ENCODE results near the gene MADD. TPM values are rescaled to one million over a fixed set of nuclear protein-coding genes. Genes with fewer than 3 reads are reported as not detected.
A peak's percentile ranks its signal among the peaks of the same experiment; 100 is the strongest.

Gene MADD
- 17.5 TPM for polyA plus RNA-seq (2013, experiment 1 of 2; ENCODE audit: insufficient read length)
- polyA plus RNA-seq (2013, experiment 2 of 2; ENCODE audit: insufficient read length) = 19.0 TPM

GRCh38 chr11:47269829-47270305, at the start of gene MADD:
Gene MADD, plus strand, starts transcription at chr11:47270133.
- peak; percentile 87 for DNase-seq

GRCh38 chr11:47220401-47220821, 49.5 kb upstream of the MADD start:
- peak; percentile 58 for DNase-seq

- no peak for DNase-seq
Measured at GRCh38 chr11:47222696-47223095, 47.2 kb upstream of the MADD start.

GRCh38 chr11:47225552-47226400, 44.2 kb upstream of the MADD start:
- no peak for DNase-seq

GRCh38 chr11:47229161-47229560, 40.8 kb upstream of the MADD start:
- no peak for DNase-seq

GRCh38 chr11:47233051-47233450, 36.9 kb upstream of the MADD start:
- no peak for DNase-seq

- DNase-seq = peak; percentile 69
Measured at GRCh38 chr11:47233989-47234668, 35.8 kb upstream of the MADD start.

- DNase-seq = peak; percentile 40
Measured at GRCh38 chr11:47234669-47235100, 35.2 kb upstream of the MADD start.

GRCh38 chr11:47235163-47235562, 34.8 kb upstream of the MADD start:
- DNase-seq = no peak

GRCh38 chr11:47236482-47236881, 33.5 kb upstream of the MADD start:
- peak; percentile 52 for DNase-seq

GRCh38 chr11:47239852-47240251, 30.1 kb upstream of the MADD start:
- no peak for DNase-seq

- no peak for DNase-seq
Measured at GRCh38 chr11:47241841-47242301, 28.1 kb upstream of the MADD start.

GRCh38 chr11:47242596-47243192, 27.2 kb upstream of the MADD start:
- DNase-seq = no peak

- no peak for DNase-seq
Measured at GRCh38 chr11:47243454-47243853, 26.5 kb upstream of the MADD start.

GRCh38 chr11:47244448-47245350, 25.2 kb upstream of the MADD start:
- no peak for DNase-seq

GRCh38 chr11:47245611-47246357, 24.1 kb upstream of the MADD start:
- no peak for DNase-seq

GRCh38 chr11:47247502-47247901, 22.4 kb upstream of the MADD start:
- DNase-seq = no peak

GRCh38 chr11:47248304-47248663, 21.6 kb upstream of the MADD start:
- DNase-seq = no peak

GRCh38 chr11:47248664-47249377, 21.1 kb upstream of the MADD start, which contains the start of gene ACP2:
Gene ACP2, minus strand, starts transcription at chr11:47248814. Its CDS starts 25 bp downstream, at chr11:47248789.
- DNase-seq = peak; percentile 87

- DNase-seq = no peak
Measured at GRCh38 chr11:47249378-47249715, 20.6 kb upstream of the MADD start.

GRCh38 chr11:47251751-47252150, 18.2 kb upstream of the MADD start:
- no peak for DNase-seq
